ENCODE data around the gene CUTA.
A peak's percentile ranks its signal among the peaks of the same experiment; 100 is the strongest.
"Not testable (repeated sequence)": the region's sequence is repeated elsewhere in the genome, so short reads cannot be mapped to it uniquely, and the experiment has no call there.

Gene CUTA

GRCh38 chr6:33412140-33413009 is 5.5 kb downstream of the CUTA start:
- TF ChIP-seq POLR2A (IDR thresholded peaks at IDR 0.05; ENCODE audit: low read length) (no peak), GATA1 (IDR thresholded peaks at IDR 0.05; ENCODE audit: low read depth, low read length) (no peak)

DNA sequence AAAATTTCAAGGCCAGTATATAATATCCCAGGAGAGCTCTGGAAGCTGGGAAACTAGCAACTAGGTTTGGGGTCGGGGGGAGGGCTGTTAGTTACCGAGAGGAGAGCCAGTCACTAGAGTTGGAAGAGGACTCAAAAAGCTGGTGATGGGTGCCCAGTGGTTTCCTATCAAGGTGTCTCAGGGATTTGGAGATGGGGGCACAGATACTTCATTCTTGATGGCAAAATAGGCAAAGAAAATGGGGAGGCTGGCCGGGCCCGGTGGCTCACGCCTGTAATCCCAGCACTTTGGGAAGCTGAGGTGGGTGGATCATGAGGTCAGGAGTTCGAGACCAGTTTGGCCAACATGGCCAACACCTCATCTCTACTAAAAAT is 6.3 kb downstream of the CUTA start:
- DNase-seq, result no peak
- TF ChIP-seq POLR2A (IDR thresholded peaks at IDR 0.05; ENCODE audit: low read length) (no peak), GATA1 (IDR thresholded peaks at IDR 0.05; ENCODE audit: low read depth, low read length) (no peak)

More at GRCh38 chr6:33412140-33413009, 5.5 kb downstream of the CUTA start:
- DNase-seq, result no peak

DNA sequence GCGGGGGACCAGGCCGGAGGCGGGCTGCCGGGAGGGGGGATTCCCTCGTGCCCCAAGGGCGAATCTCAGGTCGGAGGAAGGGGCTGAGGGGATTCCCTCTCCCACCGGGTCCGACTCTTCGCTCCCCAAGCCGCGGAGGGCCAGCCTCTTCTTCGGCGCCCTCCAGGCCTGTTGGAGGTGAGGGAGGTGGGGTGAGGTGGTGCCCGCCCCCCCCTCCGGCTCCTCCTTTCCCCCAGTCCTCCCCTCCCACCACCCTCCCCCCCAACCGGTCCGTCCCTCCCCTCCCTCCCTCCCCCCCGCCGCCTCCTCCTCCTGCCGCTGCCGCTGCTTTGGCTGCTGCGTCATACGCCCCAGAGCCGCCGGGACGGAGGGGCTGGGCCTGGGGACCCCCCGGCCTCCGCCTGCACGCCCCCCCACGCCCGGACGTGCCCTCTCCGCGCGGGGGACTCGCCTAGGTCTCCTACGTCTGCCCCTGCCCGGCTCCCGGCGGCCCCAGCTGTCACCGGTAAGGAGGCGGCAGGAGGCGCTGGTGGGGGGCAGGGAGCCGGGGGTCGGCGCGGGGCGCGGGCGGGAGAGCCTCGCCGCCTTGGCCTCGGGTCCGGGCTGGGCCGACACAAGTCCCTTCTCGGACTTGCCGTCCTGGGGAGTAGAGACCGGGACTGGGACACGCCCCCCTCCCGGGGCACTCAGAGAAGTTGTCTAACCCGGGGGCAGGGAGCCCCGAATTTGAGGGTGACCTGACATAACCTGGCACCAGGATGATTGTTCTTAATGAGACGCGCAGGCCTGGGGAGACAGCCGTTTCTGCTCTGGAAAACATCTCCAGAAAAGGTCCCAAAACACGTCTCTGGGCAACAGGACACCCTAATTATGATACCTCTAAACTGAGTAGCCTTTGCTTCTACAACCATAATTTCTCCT is 6.9 kb downstream of the CUTA start, which contains the start of gene PHF1:
Gene PHF1, plus strand, starts transcription at position 304 of the 921 bp plus-strand sequence. CDS start 1,250 bp downstream, outside the sequence.
- TF ChIP-seq GATA1 (IDR thresholded peaks at IDR 0.05; ENCODE audit: low read depth, low read length), result no peak
- TF ChIP-seq POLR2A (IDR thresholded peaks at IDR 0.05; ENCODE audit: low read length), result no peak
- DNase-seq, result peak; percentile 91 to 93

DNA sequence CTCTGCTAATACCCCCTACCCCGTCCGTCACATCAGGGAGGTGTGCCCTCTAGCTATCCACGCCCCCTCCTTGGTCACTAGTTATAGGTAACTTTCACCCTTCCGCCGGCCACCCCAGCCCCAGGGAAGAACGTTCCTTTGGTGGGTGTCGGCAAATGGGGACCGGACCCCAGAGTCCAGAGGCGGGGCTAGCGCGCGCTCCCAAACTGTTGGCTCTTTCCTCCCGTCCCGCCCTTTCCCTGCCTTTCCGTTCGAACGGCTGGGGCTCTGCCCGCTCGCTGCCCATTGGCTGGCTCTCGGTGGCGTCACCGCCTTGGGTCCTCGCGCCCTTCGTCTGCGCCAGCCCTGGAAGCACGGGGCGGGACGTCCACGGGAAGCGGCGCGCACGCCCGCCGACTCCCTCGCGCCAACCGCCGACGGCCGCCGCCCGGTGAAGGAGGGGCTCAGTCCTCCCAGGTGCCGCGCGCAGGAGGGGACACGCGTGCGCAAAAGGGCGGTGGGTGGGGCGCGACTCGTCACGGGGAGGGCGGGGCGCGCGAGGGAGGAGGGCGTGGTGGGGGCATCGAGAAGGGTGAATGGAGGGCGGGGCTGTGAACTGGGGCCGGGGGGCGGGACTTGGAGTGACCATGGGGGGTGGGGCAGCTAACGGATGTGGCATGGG is 7.7 kb downstream of the CUTA start:
- TF ChIP-seq GATA1 (IDR thresholded peaks at IDR 0.05; ENCODE audit: low read depth, low read length) (no peak), POLR2A (IDR thresholded peaks at IDR 0.05; ENCODE audit: low read length) (peak; percentile 89)
- DNase-seq, result peak; percentile 99

- TF ChIP-seq POLR2A (IDR thresholded peaks at IDR 0.05; ENCODE audit: low read length), result no peak
- TF ChIP-seq GATA1 (IDR thresholded peaks at IDR 0.05; ENCODE audit: low read depth, low read length), result no peak
- peak in 1 of 2 experiments; percentile 44 for DNase-seq
Observed at GRCh38 chr6:33407132-33407718, 10.7 kb downstream of the CUTA start.

- no peak for DNase-seq
- TF ChIP-seq POLR2A (IDR thresholded peaks at IDR 0.05; ENCODE audit: low read length), result no peak
- TF ChIP-seq GATA1 (IDR thresholded peaks at IDR 0.05; ENCODE audit: low read depth, low read length), result no peak
Observed at GRCh38 chr6:33406126-33406525, 11.8 kb downstream of the CUTA start.

GRCh38 chr6:33405386-33405940 is 12.4 kb downstream of the CUTA start:
- no peak for DNase-seq
- TF ChIP-seq GATA1 (IDR thresholded peaks at IDR 0.05; ENCODE audit: low read depth, low read length), result no peak

DNA sequence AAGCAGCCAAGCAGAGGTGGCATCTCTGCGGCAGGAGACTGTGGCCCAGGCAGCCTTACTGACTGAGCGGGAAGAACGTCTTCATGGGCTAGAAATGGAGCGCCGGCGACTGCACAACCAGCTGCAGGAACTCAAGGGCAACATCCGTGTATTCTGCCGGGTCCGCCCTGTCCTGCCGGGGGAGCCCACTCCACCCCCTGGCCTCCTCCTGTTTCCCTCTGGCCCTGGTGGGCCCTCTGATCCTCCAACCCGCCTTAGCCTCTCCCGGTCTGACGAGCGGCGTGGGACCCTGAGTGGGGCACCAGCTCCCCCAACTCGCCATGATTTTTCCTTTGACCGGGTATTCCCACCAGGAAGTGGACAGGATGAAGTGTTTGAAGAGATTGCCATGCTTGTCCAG is 13.0 kb downstream of the CUTA start:
- no peak for TF ChIP-seq GATA1 (IDR thresholded peaks at IDR 0.05; ENCODE audit: low read depth, low read length)
- no peak for TF ChIP-seq POLR2A (IDR thresholded peaks at IDR 0.05; ENCODE audit: low read length)
- DNase-seq, result no peak

DNA sequence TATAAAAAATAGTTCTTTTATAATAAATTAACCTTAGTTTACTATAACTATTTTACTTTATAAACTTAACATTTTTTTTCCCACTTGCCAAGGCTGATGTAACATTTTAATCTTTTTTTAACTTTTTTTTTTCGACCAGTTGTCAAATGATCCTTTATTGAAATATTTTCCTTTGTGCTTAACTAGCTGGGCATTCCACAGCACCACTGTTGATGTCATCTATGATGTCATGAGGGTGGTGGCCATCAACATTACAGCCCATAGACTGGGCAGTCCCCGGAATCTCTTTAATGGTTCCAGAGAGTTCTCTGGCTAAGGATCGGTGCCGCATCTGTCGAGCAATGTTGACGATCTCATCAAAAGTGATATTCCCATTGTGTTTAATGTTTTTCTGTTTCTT is 18.0 kb downstream of the CUTA start:
- not testable (repeated sequence) for DNase-seq

DNA sequence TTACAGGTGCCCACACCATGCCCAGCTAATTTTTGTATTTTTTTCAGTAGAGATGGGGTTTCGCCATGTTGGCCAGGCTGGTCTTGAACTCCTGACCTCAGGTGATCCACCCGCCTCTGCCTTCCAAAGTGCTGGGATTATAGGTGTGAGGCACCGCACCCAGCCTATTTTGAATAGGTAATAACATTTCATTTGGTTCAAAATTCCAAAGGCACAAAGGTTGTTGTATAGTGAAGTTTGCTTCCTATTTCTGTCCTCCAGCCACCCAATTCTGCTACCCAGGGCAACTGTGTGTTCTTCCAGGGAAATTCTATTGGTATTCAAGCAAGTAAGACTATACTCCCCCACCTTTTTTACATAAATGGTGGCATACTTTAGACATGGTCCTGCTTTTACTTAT is 19.3 kb downstream of the CUTA start:
- DNase-seq, result not testable (repeated sequence)

GRCh38 chr6:33397541-33397940 is 20.4 kb downstream of the CUTA start:
- TF ChIP-seq GATA1 (IDR thresholded peaks at IDR 0.05; ENCODE audit: low read depth, low read length) (no peak), POLR2A (IDR thresholded peaks at IDR 0.05; ENCODE audit: low read length) (no peak)
- DNase-seq, result no peak

- TF ChIP-seq POLR2A (IDR thresholded peaks at IDR 0.05; ENCODE audit: low read length) (no peak), GATA1 (IDR thresholded peaks at IDR 0.05; ENCODE audit: low read depth, low read length) (no peak)
- no peak for DNase-seq
Observed at GRCh38 chr6:33392979-33393378, 24.9 kb downstream of the CUTA start.

DNA sequence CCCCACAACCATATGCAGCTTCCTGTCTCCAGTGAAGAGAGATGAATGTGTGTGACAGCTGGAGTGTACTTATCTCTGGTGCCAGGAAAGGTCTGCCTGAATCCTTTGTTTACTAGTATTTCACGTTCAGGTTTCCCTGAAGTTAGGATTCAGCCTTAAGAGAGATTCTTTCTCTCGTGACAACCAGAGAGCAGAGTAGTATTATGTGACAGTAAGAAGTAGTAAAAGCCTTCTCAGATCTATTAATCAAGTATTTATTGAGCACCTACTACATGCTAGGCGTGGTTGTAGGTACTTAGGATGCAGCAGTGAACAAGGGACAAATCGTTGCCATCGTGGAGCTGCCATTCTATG is 25.3 kb downstream of the CUTA start:
- DNase-seq, result no peak
- TF ChIP-seq GATA1 (IDR thresholded peaks at IDR 0.05; ENCODE audit: low read depth, low read length), result no peak
- no peak for TF ChIP-seq POLR2A (IDR thresholded peaks at IDR 0.05; ENCODE audit: low read length)

Measured in erythroblast (primary cell).